Fibroblast of upper back skin (primary cell): ENCODE measurements around the gene PDZD2.
"Not testable (repeated sequence)": the region's sequence is repeated elsewhere in the genome, so short reads cannot be mapped to it uniquely, and the experiment has no call there.

ENCODE experiments used
- DNase-seq: peaks from one replicate; pipeline ENCODE4 v3.0.0-alpha.2; 2013

Gene PDZD2

DNA sequence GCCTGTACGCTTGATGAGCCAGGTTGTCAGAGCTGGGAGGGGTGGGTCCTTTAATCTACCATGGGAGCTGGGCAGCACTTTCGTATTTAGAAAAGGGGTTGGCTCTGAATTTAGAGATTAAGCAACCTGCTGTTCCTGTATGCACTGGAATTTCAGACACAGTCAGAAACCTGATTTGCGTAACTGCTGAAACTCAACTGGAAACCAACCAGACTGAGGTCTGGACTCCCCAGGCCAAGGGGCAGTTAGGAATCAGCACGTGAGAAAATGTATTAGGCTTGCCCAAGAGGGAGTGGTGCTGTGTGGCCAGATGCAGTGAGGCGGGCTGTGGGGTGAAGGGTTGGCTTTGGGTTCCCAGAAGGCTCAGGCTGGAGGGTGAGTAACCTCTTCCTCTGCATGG lies 300.2 kb downstream of the PDZD2 start:
- DNase-seq = no peak

GRCh38 chr5:31941151-31941755 lies 302.3 kb downstream of the PDZD2 start:
- no peak for DNase-seq

- DNase-seq = no peak
These were observed 303.6 kb downstream of the PDZD2 start for GRCh38 chr5:31942546-31942945.

DNA sequence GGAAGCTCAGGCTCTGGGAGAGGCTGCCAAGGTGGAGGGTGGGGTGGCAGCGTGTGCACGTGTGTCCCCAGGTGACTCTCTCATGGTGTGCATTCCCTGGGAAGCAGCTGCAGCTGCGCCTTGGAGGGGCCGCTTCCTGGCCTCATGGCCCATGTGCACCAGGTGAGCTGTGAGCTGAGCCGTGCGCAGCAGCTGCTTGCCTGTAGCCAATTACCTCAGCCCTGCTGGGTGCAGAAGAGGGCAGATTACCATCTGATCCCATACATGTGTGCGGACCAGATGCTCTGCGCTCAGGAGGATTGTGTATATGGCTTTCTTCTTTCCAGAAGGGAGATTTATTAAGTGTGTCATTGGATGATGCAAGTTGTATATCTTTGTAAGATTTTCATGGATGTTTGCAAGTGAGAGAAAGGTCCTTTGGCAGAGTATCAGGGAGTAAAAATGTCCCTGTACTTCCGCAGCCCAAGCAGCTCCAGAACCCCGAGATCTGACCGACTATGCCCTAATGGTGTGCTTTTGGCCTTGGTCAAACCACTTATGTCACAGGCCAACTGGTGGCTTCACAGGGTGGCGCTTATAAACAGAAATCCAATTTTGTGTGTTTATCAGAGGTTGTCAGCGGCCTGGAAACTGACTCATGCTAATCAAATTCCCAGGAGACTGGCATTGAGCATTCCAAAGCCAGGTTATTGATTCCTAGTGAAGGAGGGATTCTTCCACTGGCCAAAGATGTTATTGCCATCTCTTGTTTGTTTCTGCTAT lies 305.9 kb downstream of the PDZD2 start:
- peak; percentile 25 for DNase-seq

- no peak for DNase-seq
These were observed 309.1 kb downstream of the PDZD2 start for GRCh38 chr5:31948006-31948405.

- peak; percentile 76 for DNase-seq
These were observed 313.1 kb downstream of the PDZD2 start for GRCh38 chr5:31952067-31952466.

GRCh38 chr5:31954091-31954490 lies 315.2 kb downstream of the PDZD2 start:
- no peak for DNase-seq

DNA sequence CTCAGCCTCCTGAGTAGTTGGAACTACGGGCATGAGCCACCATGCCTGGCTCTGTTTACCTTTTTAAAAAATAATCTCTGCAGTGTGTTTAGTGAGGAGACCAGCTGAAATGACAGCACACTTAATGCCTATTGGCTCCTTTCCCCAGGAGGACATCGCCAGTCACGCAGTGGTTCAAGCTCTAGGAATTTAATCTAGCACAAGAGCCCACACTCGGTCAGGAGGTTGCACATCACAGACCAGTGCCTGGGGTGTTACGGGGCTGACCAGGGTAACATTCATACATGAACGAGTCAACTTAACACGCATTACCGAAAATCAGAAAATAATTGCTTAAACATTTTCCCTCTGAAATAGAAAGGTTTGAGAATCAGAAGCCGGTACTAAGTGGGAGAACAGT lies 318.2 kb downstream of the PDZD2 start:
- no peak for DNase-seq

DNA sequence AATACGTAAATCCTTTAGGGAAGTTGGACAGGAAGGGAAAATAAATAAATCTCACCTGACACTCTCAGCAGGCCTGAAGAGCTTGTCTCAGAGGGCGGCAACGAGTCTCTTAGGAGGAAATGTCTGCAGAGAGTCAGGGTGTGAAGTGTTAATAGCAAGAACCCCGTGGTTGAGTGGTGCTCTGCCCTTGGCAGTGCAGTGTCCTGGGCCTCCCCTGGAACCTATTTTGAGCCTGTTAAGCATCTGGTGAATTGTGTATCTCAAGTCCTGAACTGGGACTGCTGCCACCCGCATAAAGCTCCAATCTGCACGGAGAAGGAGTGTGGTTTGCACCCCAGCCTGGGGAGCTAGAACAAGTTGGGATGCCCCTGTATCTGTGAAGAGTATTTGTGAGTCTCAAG lies 323.4 kb downstream of the PDZD2 start:
- DNase-seq = no peak

GRCh38 chr5:31962871-31963307 lies 324.0 kb downstream of the PDZD2 start:
- DNase-seq = peak; percentile 71

- peak; percentile 48 for DNase-seq
These were observed 324.6 kb downstream of the PDZD2 start for GRCh38 chr5:31963358-31964006.

- DNase-seq = no peak
These were observed 325.1 kb downstream of the PDZD2 start for GRCh38 chr5:31964007-31964360.

GRCh38 chr5:31965227-31965626 lies 326.3 kb downstream of the PDZD2 start:
- DNase-seq = no peak

DNA sequence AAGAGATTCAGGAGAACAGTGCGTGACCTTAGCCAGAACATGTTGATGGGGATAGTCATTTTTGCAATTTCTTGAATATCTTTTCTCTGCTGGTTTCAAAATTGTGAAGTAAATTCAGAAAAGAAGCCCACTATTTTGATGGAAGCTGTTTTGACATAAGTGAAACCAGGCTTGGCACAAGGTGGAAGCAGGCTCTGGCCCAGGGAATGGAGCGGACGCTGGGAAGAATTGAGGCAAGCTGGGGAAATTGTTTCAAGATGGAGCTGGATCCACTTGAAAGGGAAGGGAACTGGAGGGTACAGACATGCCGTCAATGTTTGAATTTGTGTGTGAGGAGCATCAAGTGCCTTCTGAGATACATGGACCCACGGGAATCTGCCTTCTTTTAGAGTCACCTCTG lies 328.0 kb downstream of the PDZD2 start:
- no peak for DNase-seq

- no peak for DNase-seq
These were observed 328.5 kb downstream of the PDZD2 start for GRCh38 chr5:31967461-31967860.

DNA sequence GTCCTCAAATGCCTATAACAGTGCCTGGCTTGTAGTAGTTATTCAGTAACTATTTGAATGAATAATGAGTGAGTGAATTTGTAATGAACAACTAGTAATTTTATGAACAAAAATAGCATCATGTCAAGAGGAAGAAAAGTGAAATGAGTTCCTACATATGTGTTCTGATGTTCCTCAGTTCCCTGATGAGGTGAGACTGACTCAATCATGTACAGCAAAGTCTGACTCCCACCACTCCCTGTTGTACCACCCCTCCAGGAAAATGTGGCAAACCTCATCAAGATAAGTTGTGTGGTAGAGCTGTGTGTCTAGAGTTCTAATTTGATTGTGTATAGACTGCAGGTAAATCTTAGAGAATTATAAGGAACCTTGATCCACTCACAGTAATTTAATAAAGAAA lies 333.6 kb downstream of the PDZD2 start:
- no peak for DNase-seq

DNA sequence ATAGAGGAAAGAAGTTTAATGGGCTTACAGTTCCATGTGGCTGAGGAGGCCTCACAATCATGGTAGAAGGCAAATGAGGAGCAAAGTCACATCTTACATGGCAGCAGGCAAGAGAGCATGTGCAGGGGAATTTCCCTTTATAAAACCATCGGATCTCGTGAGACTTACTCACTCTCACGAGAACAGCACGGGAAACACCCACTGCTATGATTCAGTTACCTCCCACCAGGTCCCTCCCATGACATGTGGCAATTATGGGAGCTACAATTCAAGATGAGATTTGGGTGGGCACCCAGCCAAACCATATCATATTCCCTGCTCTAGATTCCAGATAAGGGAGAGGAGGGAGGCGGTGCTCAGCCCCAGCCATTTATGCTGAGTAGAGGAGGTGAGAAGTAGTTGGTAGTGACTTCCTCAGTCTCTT lies 336.3 kb downstream of the PDZD2 start:
- not testable (repeated sequence) for DNase-seq

GRCh38 chr5:31976169-31976568 lies 337.2 kb downstream of the PDZD2 start:
- DNase-seq = no peak

GRCh38 chr5:31981361-31981945 lies 342.5 kb downstream of the PDZD2 start:
- DNase-seq = no peak

GRCh38 chr5:31982027-31982426 lies 343.1 kb downstream of the PDZD2 start:
- DNase-seq = no peak

GRCh38 chr5:31982621-31983020 lies 343.7 kb downstream of the PDZD2 start:
- peak; percentile 21 for DNase-seq

DNA sequence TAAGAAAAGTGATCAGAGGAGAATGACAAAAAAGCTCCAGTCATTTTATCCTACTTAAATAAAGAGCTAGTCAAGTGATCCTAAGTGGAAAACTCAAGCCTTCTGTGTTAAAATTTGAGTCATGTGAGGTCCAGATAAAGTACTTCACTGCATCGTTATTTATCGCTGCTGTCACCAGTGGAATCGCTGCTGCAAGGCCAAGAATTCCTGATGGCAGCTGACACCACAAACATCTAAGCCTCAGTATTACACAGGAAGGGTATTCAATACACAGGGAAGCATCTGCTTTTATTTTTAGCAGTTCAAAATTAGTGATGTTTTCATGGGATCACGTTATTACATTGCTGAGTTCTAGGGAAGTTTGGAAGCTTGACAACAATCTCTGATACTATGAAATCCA lies 344.9 kb downstream of the PDZD2 start:
- DNase-seq = peak; percentile 89

GRCh38 chr5:31984691-31985090 lies 345.8 kb downstream of the PDZD2 start:
- DNase-seq = no peak

DNA sequence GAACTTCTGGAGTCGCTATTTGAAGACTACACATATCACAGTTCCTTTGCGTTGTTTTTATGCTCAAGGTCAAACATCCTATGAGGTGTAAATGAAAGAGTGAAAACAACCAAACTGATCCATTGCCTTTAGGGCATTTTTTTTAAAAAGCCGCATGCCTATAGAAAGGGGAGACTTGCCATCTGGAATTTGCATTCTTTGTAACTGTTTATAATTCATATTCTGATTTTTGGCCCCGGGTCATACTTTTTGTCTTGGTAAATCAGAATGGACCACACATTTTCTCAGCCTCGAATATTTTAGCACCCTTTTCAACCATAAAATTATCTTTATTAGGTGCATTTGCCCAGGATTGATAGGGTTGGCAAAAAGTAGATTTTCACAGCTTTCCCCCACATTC lies 347.2 kb downstream of the PDZD2 start:
- no peak for DNase-seq
